Measurements from ENCODE around the gene SLC2A14.
"Not testable (repeated sequence)": the region's sequence is repeated elsewhere in the genome, so short reads cannot be mapped to it uniquely, and the experiment has no call there.

GRCh38 chr12:7906303-7906702 is 33.6 kb upstream of the SLC2A14 start:
- TF ChIP-seq CTCF (IDR thresholded peaks at IDR 0.05); ZFX (IDR thresholded peaks at IDR 0.05; ENCODE audit: borderline replicate concordance): not testable (repeated sequence)

Data from 22Rv1 (cell line).